Measurements from ENCODE around the gene SHISA3.

The SHISA3 gene

GRCh38 chr4:42397635-42398170 is 415 bp downstream of the SHISA3 start:
- in situ Hi-C loops (cut with MboI; ENCODE audit: low pct_unique_long_range_greater_than_20kb, low sequenced_read_pairs, unreplicated experiment) = no loop called here
- peak; percentile 46 for DNase-seq (ENCODE audit: low spot score)
- TF ChIP-seq CTCF (IDR thresholded peaks at IDR 0.05; ENCODE audit: extremely low read depth, insufficient read depth, missing control alignments) = no peak

- DNase-seq (ENCODE audit: low spot score) = peak; percentile 28
- in situ Hi-C loops (cut with MboI; ENCODE audit: low pct_unique_long_range_greater_than_20kb, low sequenced_read_pairs, unreplicated experiment) = no loop called here
- no peak for TF ChIP-seq CTCF (IDR thresholded peaks at IDR 0.05; ENCODE audit: extremely low read depth, insufficient read depth, missing control alignments)
These were observed 1.0 kb downstream of the SHISA3 start for GRCh38 chr4:42398171-42398870.

- in situ Hi-C loops (cut with MboI; ENCODE audit: low pct_unique_long_range_greater_than_20kb, low sequenced_read_pairs, unreplicated experiment) = no loop called here
- TF ChIP-seq CTCF (IDR thresholded peaks at IDR 0.05; ENCODE audit: extremely low read depth, insufficient read depth, missing control alignments) = no peak
- DNase-seq (ENCODE audit: low spot score) = no peak
These were observed 1.6 kb downstream of the SHISA3 start for GRCh38 chr4:42398871-42399331.

- no peak for TF ChIP-seq CTCF (IDR thresholded peaks at IDR 0.05; ENCODE audit: extremely low read depth, insufficient read depth, missing control alignments)
- DNase-seq (ENCODE audit: low spot score) = no peak
- in situ Hi-C loops (cut with MboI; ENCODE audit: low pct_unique_long_range_greater_than_20kb, low sequenced_read_pairs, unreplicated experiment) = no loop called here
These were observed 2.1 kb downstream of the SHISA3 start for GRCh38 chr4:42399393-42399792.

GRCh38 chr4:42401171-42401570 is 3.9 kb downstream of the SHISA3 start:
- in situ Hi-C loops (cut with MboI; ENCODE audit: low pct_unique_long_range_greater_than_20kb, low sequenced_read_pairs, unreplicated experiment) = no loop called here
- no peak for DNase-seq (ENCODE audit: low spot score)
- peak; percentile 12 for TF ChIP-seq CTCF (IDR thresholded peaks at IDR 0.05; ENCODE audit: extremely low read depth, insufficient read depth, missing control alignments)

GRCh38 chr4:42404001-42404400 is 6.7 kb downstream of the SHISA3 start:
- DNase-seq (ENCODE audit: low spot score) = no peak
- in situ Hi-C loops (cut with MboI; ENCODE audit: low pct_unique_long_range_greater_than_20kb, low sequenced_read_pairs, unreplicated experiment) = no loop called here
- no peak for TF ChIP-seq CTCF (IDR thresholded peaks at IDR 0.05; ENCODE audit: extremely low read depth, insufficient read depth, missing control alignments)
